Gastroesophageal sphincter (tissue), 3 donors: Measurements from ENCODE around the gene PCDH9.

ENCODE experiments used
- CTCF ChIP-seq, 4 experiments: fragments of 200-600 bp in 2 of 4; fragments of 450-650 bp in 2 of 4; sonication (generic) in 1 of 4; IDR thresholded peaks; one replicate each; pipeline ENCODE4 v1.5.1; 2017 to 2019; ENCODE audit warnings: antibody characterized with exemption in 4 of 4, mild to moderate bottlenecking in 2 of 4, moderate library complexity in 2 of 4
- EP300 ChIP-seq: sonication (generic); formaldehyde crosslinking; IDR thresholded peaks from one replicate; pipeline ENCODE4 v1.6.1; 2017; ENCODE audit warnings: antibody characterized with exemption, mild to moderate bottlenecking
- POLR2A ChIP-seq, 2 donors: fragments of 450-650 bp; IDR thresholded peaks; one replicate each; pipeline ENCODE4 v1.6.1; 2017; ENCODE audit warnings: antibody characterized with exemption in 2 of 2, mild to moderate bottlenecking in 2 of 2, moderate library complexity in 1 of 2
- POLR2AphosphoS5 ChIP-seq: sonication (generic); formaldehyde crosslinking; IDR thresholded peaks from one replicate; pipeline ENCODE4 v1.6.1; 2017; ENCODE audit warnings: antibody characterized with exemption

GRCh38 chr13:66661336-66661735, 568.8 kb downstream of the PCDH9 start:
- no peak for TF ChIP-seq POLR2A (IDR thresholded peaks at IDR 0.05)
- no peak for TF ChIP-seq POLR2AphosphoS5
- TF ChIP-seq CTCF (IDR thresholded peaks at IDR 0.05), result no peak
- TF ChIP-seq EP300, result no peak
